ENCODE results near the gene GNGT1.

GNGT1 gene

GRCh38 chr7:93938293-93938692 is 31.9 kb downstream of the GNGT1 start:
- H2BK5ac ChIP-seq (ENCODE audit: low read length), result no peak overlapping the region
- no peak overlapping the region for H3K4ac ChIP-seq (ENCODE audit: low read length)

GRCh38 chr7:93941945-93942344 is 35.6 kb downstream of the GNGT1 start:
- Histone ChIP-seq H2BK5ac (ENCODE audit: low read length) (no peak overlapping the region), H3K36me3 (replicated peaks in 1 of 2; ENCODE audit: control insufficient read depth in 2 of 2, insufficient read depth in 2 of 2, low read length in 2 of 2) (no peaks in the 10 kb centered on the region), H3K9ac (ENCODE audit: low read depth, low read length, poor library complexity) (no peak overlapping the region), H3K9me3 (replicated peaks in 1 of 2; ENCODE audit: control insufficient read depth in 2 of 2, insufficient read depth in 1 of 2, low read depth in 1 of 2, low read length in 2 of 2) (no peaks in the 10 kb centered on the region), H3K23ac (ENCODE audit: low read depth, low read length, poor library complexity) (no peak overlapping the region), H3K4ac (ENCODE audit: low read length) (no peak overlapping the region), H3K4me1 (ENCODE audit: control insufficient read depth in 2 of 2, insufficient read depth in 1 of 2, low read depth in 1 of 2, low read length in 2 of 2) (no peaks in the 10 kb centered on the region), H4K91ac (ENCODE audit: low read depth, low read length, poor library complexity) (no peak overlapping the region), H2BK15ac (ENCODE audit: low read length) (no peak overlapping the region), H2BK12ac (ENCODE audit: low read length) (no peak overlapping the region), H2BK120ac (ENCODE audit: low read depth, low read length) (no peak overlapping the region), H4K8ac (ENCODE audit: low read depth, low read length) (no peak overlapping the region), H3K27ac (replicated peaks; ENCODE audit: low read length) (no peak overlapping the region), H3K79me1 (ENCODE audit: low read depth, low read length) (no peaks in the 10 kb centered on the region), H3K4me3 (ENCODE audit: low read length in 2 of 2) (no peak overlapping the region), H3K18ac (ENCODE audit: low read length) (no peak overlapping the region), H2AK5ac (ENCODE audit: low read depth, low read length) (no peak overlapping the region), H2AFZ (ENCODE audit: low read length) (no peak overlapping the region), H3K4me2 (ENCODE audit: insufficient read depth, low read length, poor library complexity, severe bottlenecking) (no peak overlapping the region), H3K14ac (ENCODE audit: low read length) (no peak overlapping the region), H3K27me3 (ENCODE audit: control insufficient read depth in 3 of 3, insufficient read depth in 3 of 3, low read depth in 1 of 3, low read length in 3 of 3) (no peaks in the 10 kb centered on the region)
- DNase-seq (ENCODE audit: low spot score), result no peak
- WGBS, 2 donors (ENCODE audit: extremely low coverage in 2 of 2, insufficient read length in 2 of 2, insufficient replicate concordance in 1 of 2), result no CpG with 5 or more reads among the region's 2 CpGs

More at GRCh38 chr7:93938293-93938692, 31.9 kb downstream of the GNGT1 start:
- Histone ChIP-seq H3K36me3 (replicated peaks in 1 of 2; ENCODE audit: control insufficient read depth in 2 of 2, insufficient read depth in 2 of 2, low read length in 2 of 2) (no peaks in the 10 kb centered on the region), H3K27ac (replicated peaks; ENCODE audit: low read length) (no peak overlapping the region), H2AFZ (ENCODE audit: low read length) (no peak overlapping the region), H3K4me3 (ENCODE audit: low read length in 2 of 2) (no peak overlapping the region), H3K23ac (ENCODE audit: low read depth, low read length, poor library complexity) (no peak overlapping the region), H2BK12ac (ENCODE audit: low read length) (no peak overlapping the region), H2BK15ac (ENCODE audit: low read length) (no peak overlapping the region), H3K4me2 (ENCODE audit: insufficient read depth, low read length, poor library complexity, severe bottlenecking) (no peak overlapping the region), H2AK5ac (ENCODE audit: low read depth, low read length) (no peak overlapping the region), H3K9me3 (replicated peaks in 1 of 2; ENCODE audit: control insufficient read depth in 2 of 2, insufficient read depth in 1 of 2, low read depth in 1 of 2, low read length in 2 of 2) (no peaks in the 10 kb centered on the region), H3K79me1 (ENCODE audit: low read depth, low read length) (no peaks in the 10 kb centered on the region), H4K8ac (ENCODE audit: low read depth, low read length) (no peak overlapping the region), H4K91ac (ENCODE audit: low read depth, low read length, poor library complexity) (no peak overlapping the region), H3K4me1 (ENCODE audit: control insufficient read depth in 2 of 2, insufficient read depth in 1 of 2, low read depth in 1 of 2, low read length in 2 of 2) (no peaks in the 10 kb centered on the region), H3K27me3 (ENCODE audit: control insufficient read depth in 3 of 3, insufficient read depth in 3 of 3, low read depth in 1 of 3, low read length in 3 of 3) (no peaks in the 10 kb centered on the region), H3K18ac (ENCODE audit: low read length) (no peak overlapping the region), H3K9ac (ENCODE audit: low read depth, low read length, poor library complexity) (no peak overlapping the region), H3K14ac (ENCODE audit: low read length) (no peak overlapping the region), H2BK120ac (ENCODE audit: low read depth, low read length) (no peak overlapping the region)
- no peak for DNase-seq (ENCODE audit: low spot score)

- Histone ChIP-seq H3K4me3 (ENCODE audit: low read length in 2 of 2) (no peak overlapping the region), H3K9me3 (replicated peaks in 1 of 2; ENCODE audit: control insufficient read depth in 2 of 2, insufficient read depth in 1 of 2, low read depth in 1 of 2, low read length in 2 of 2) (no peaks in the 10 kb centered on the region), H3K4ac (ENCODE audit: low read length) (no peak overlapping the region), H2BK120ac (ENCODE audit: low read depth, low read length) (no peak overlapping the region), H3K4me1 (ENCODE audit: control insufficient read depth in 2 of 2, insufficient read depth in 1 of 2, low read depth in 1 of 2, low read length in 2 of 2) (no peaks in the 10 kb centered on the region), H3K23ac (ENCODE audit: low read depth, low read length, poor library complexity) (no peak overlapping the region), H2AK5ac (ENCODE audit: low read depth, low read length) (no peak overlapping the region), H3K4me2 (ENCODE audit: insufficient read depth, low read length, poor library complexity, severe bottlenecking) (no peak overlapping the region), H3K9ac (ENCODE audit: low read depth, low read length, poor library complexity) (no peak overlapping the region), H3K27ac (replicated peaks; ENCODE audit: low read length) (no peak overlapping the region), H2AFZ (ENCODE audit: low read length) (no peak overlapping the region), H2BK12ac (ENCODE audit: low read length) (no peak overlapping the region), H2BK15ac (ENCODE audit: low read length) (no peak overlapping the region), H3K18ac (ENCODE audit: low read length) (no peak overlapping the region), H2BK5ac (ENCODE audit: low read length) (no peak overlapping the region), H4K8ac (ENCODE audit: low read depth, low read length) (no peak overlapping the region), H3K36me3 (replicated peaks in 1 of 2; ENCODE audit: control insufficient read depth in 2 of 2, insufficient read depth in 2 of 2, low read length in 2 of 2) (no peaks in the 10 kb centered on the region), H3K14ac (ENCODE audit: low read length) (no peak overlapping the region), H3K79me1 (ENCODE audit: low read depth, low read length) (no peaks in the 10 kb centered on the region), H4K91ac (ENCODE audit: low read depth, low read length, poor library complexity) (no peak overlapping the region), H3K27me3 (ENCODE audit: control insufficient read depth in 3 of 3, insufficient read depth in 3 of 3, low read depth in 1 of 3, low read length in 3 of 3) (no peaks in the 10 kb centered on the region)
- no peak for DNase-seq (ENCODE audit: low spot score)
- WGBS, 2 donors (ENCODE audit: extremely low coverage in 2 of 2, insufficient read length in 2 of 2, insufficient replicate concordance in 1 of 2), result no CpG with 5 or more reads among the region's 4 CpGs
Measured at GRCh38 chr7:93943816-93944540, 37.6 kb downstream of the GNGT1 start.

DNA sequence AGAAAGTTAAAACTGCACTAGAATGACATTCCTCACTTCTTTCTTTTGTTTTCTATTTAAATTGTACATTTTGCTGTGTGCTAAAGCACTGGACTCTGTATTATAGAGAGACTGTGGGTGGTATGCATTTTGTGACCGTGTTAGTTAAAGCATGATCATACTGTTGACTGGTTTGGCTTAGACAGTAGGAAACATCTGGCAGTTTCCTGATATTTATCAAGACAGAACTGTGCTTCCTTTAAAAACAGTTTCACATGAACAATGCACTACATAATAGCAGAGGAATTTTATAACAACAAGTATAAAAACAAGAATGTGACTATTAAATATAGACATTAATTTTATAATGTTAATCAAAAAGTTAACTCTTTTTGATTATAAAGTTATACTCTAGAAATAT is 38.3 kb downstream of the GNGT1 start:
- DNase-seq (ENCODE audit: low spot score), result no peak
- WGBS, 2 donors (ENCODE audit: extremely low coverage in 2 of 2, insufficient read length in 2 of 2, insufficient replicate concordance in 1 of 2), result no CpG with 5 or more reads among the region's 1 CpG
- no peak overlapping the region for H2BK12ac ChIP-seq (ENCODE audit: low read length)
- no peak overlapping the region for H3K4me2 ChIP-seq (ENCODE audit: insufficient read depth, low read length, poor library complexity, severe bottlenecking)
- no peak overlapping the region for H3K27ac ChIP-seq (replicated peaks; ENCODE audit: low read length)
- no peaks in the 10 kb centered on the region for H3K9me3 ChIP-seq (replicated peaks in 1 of 2; ENCODE audit: control insufficient read depth in 2 of 2, insufficient read depth in 1 of 2, low read depth in 1 of 2, low read length in 2 of 2)
- no peaks in the 10 kb centered on the region for H3K4me1 ChIP-seq (ENCODE audit: control insufficient read depth in 2 of 2, insufficient read depth in 1 of 2, low read depth in 1 of 2, low read length in 2 of 2)
- H3K18ac ChIP-seq (ENCODE audit: low read length), result no peak overlapping the region
- no peak overlapping the region for H4K8ac ChIP-seq (ENCODE audit: low read depth, low read length)
- H2AFZ ChIP-seq (ENCODE audit: low read length), result no peak overlapping the region
- no peaks in the 10 kb centered on the region for H3K27me3 ChIP-seq (ENCODE audit: control insufficient read depth in 3 of 3, insufficient read depth in 3 of 3, low read depth in 1 of 3, low read length in 3 of 3)
- no peak overlapping the region for H2BK5ac ChIP-seq (ENCODE audit: low read length)
- no peak overlapping the region for H3K9ac ChIP-seq (ENCODE audit: low read depth, low read length, poor library complexity)
- no peak overlapping the region for H3K23ac ChIP-seq (ENCODE audit: low read depth, low read length, poor library complexity)
- no peak overlapping the region for H3K4ac ChIP-seq (ENCODE audit: low read length)
- no peak overlapping the region for H2BK120ac ChIP-seq (ENCODE audit: low read depth, low read length)
- no peak overlapping the region for H3K4me3 ChIP-seq (ENCODE audit: low read length in 2 of 2)
- H4K91ac ChIP-seq (ENCODE audit: low read depth, low read length, poor library complexity), result no peak overlapping the region
- H2BK15ac ChIP-seq (ENCODE audit: low read length), result no peak overlapping the region
- no peaks in the 10 kb centered on the region for H3K79me1 ChIP-seq (ENCODE audit: low read depth, low read length)
- no peak overlapping the region for H3K14ac ChIP-seq (ENCODE audit: low read length)
- no peaks in the 10 kb centered on the region for H3K36me3 ChIP-seq (replicated peaks in 1 of 2; ENCODE audit: control insufficient read depth in 2 of 2, insufficient read depth in 2 of 2, low read length in 2 of 2)
- no peak overlapping the region for H2AK5ac ChIP-seq (ENCODE audit: low read depth, low read length)

All from neuronal stem cell (in vitro differentiated cells).